RPMI8226 (cell line): ENCODE results near the gene HEXD.
"Not testable (repeated sequence)": the region's sequence is repeated elsewhere in the genome, so short reads cannot be mapped to it uniquely, and the experiment has no call there.

ENCODE experiments used
- DNase-seq: peaks from one replicate; pipeline ENCODE4 v3.0.0-alpha.2; 2015

HEXD gene

GRCh38 chr17:82418001-82418986 is at the start of gene HEXD, which contains the start of gene OGFOD3:
Gene HEXD (plus strand): TSS chr17:82418347. CDS start chr17:82419800, 1,453 bp downstream.
Gene OGFOD3 (minus strand): TSS chr17:82418586. CDS start chr17:82418485, 101 bp downstream.
- DNase-seq = peak; percentile 93

- no peak for DNase-seq
Observed at GRCh38 chr17:82369211-82369610, 48.9 kb upstream of the HEXD start.

- peak; percentile 85 for DNase-seq
Observed at GRCh38 chr17:82370471-82371332, 47.4 kb upstream of the HEXD start.

GRCh38 chr17:82371333-82372248 is 46.6 kb upstream of the HEXD start, which contains the start of gene UTS2R:
Gene UTS2R (plus strand): TSS chr17:82371765. CDS start chr17:82374325, 2,560 bp downstream.
- DNase-seq = no peak

- no peak for DNase-seq
Observed at GRCh38 chr17:82372249-82373071, 45.7 kb upstream of the HEXD start.

- DNase-seq = not testable (repeated sequence)
Observed at GRCh38 chr17:82373072-82373452, 45.1 kb upstream of the HEXD start.

GRCh38 chr17:82373731-82374625 is 44.2 kb upstream of the HEXD start:
- no peak for DNase-seq

GRCh38 chr17:82374626-82375331 is 43.4 kb upstream of the HEXD start:
- DNase-seq = no peak

GRCh38 chr17:82375359-82376041 is 42.6 kb upstream of the HEXD start:
- no peak for DNase-seq

GRCh38 chr17:82376042-82376730 is 42.0 kb upstream of the HEXD start:
- DNase-seq = no peak

- not testable (repeated sequence) for DNase-seq
Observed at GRCh38 chr17:82377294-82377693, 40.9 kb upstream of the HEXD start.

GRCh38 chr17:82377924-82378740 is 40.0 kb upstream of the HEXD start:
- no peak for DNase-seq

- no peak for DNase-seq
Observed at GRCh38 chr17:82378741-82379021, 39.5 kb upstream of the HEXD start.

GRCh38 chr17:82380860-82381702 is 37.1 kb upstream of the HEXD start:
- DNase-seq = no peak

GRCh38 chr17:82381703-82382009 is 36.5 kb upstream of the HEXD start:
- DNase-seq = not testable (repeated sequence)

- DNase-seq = not testable (repeated sequence)
Observed at GRCh38 chr17:82382220-82382932, 35.8 kb upstream of the HEXD start.
